Ovary (tissue), 9 donors: ENCODE measurements around the gene RASGEF1B. TPM values are rescaled to one million over a fixed set of nuclear protein-coding genes. Genes with fewer than 3 reads are reported as not detected.

Source experiments
- DNase-seq, 5 donors: peaks; one replicate each; pipeline ENCODE4 v3.0.0-alpha.2; 2019 to 2020
- H3K27ac ChIP-seq, 2 donors: fragments of 200-600 bp; one replicate each; pipeline versions ENCODE4 v1.5.1 to v1.8.0; 2019 to 2022
- H3K27me3 ChIP-seq: fragments of 200-600 bp; one replicate; pipeline ENCODE4 v1.8.0; 2022
- H3K36me3 ChIP-seq: fragments of 200-600 bp; sonication (generic); one replicate; pipeline ENCODE4 v1.5.1; 2019
- H3K4me1 ChIP-seq: one replicate; pipeline ENCODE4 v1.8.1; 2013; ENCODE audit warnings: mild to moderate bottlenecking, moderate library complexity; ENCODE audit not compliant: insufficient read depth
- H3K4me3 ChIP-seq: fragments of 200-600 bp; sonication (generic); one replicate; pipeline ENCODE4 v1.5.1; 2017
- H3K9me3 ChIP-seq, 2 donors: fragments of 200-600 bp in 1 of 2; sonication (generic) in 1 of 2; one replicate each; pipeline versions ENCODE4 v1.5.1 to v1.8.1; 2013 to 2019; ENCODE audit warnings: mild to moderate bottlenecking in 1 of 2, moderate library complexity in 1 of 2
- CTCF ChIP-seq, 3 donors: fragments of 450-650 bp in 2 of 3; fragments of 200-600 bp in 1 of 3; IDR thresholded peaks; one replicate each; pipeline versions ENCODE4 v1.5.1 to v1.8.0; 2016 to 2022; ENCODE audit warnings: antibody characterized with exemption in 3 of 3, mild to moderate bottlenecking in 1 of 3
- EP300 ChIP-seq: sonication (generic); formaldehyde crosslinking; IDR thresholded peaks from one replicate; pipeline ENCODE4 v1.6.1; 2017; ENCODE audit warnings: antibody characterized with exemption
- POLR2A ChIP-seq: fragments of 450-650 bp; IDR thresholded peaks from one replicate; pipeline ENCODE4 v1.6.1; 2017; ENCODE audit warnings: antibody characterized with exemption, mild to moderate bottlenecking, moderate library complexity
- WGBS, 3 donors: extraction: QIAGEN DNeasy Blood & Tissue Kit in 1 of 3; methylation state at CpG; one replicate each; pipeline versions ENCODE4 v1.1.5 to v1.1.7; 2013 to 2017; 5-methylcytosine and 5-hydroxymethylcytosine counted together
- intact Hi-C, 4 donors: fragments of 100-400 bp; cut with DNase I; formaldehyde crosslinking; loops; one replicate each; pipeline versions ENCODE4 v1.11.0 to v1.15.1; 2022 to 2023
- polyA plus RNA-seq, 2 donors: library from polyadenylated mRNA; stranded (reverse); fragments of 200-250 nt in 1 of 2; fragments of 350-450 nt in 1 of 2; fragmentation: Illumina TruSeq in 1 of 2; extraction: RNeasy Lipid Tissue Mini Kit (QIAGEN cat#74804) in 1 of 2; gene quantifications; one replicate each; pipeline ENCODE4 v1.2.3, GENCODE V29; 2013 to 2014
- total RNA-seq, 7 donors: library from RNA; depleted of rRNA in 2 of 7; stranded (reverse); fragments of >200 nt in 2 of 7; fragmentation: NEBNext Ultra II Directional in 3 of 7; extraction: Animal tissue kit (Norgen Biotek cat#: 25700) in 3 of 7; gene quantifications; one replicate each; pipeline versions ENCODE4 v1.1.0 to v1.2.4, GENCODE V29; 2016 to 2023
- donor health status: DM: no; HTN: no; CAD: no; lungs with moderate emphysema.
- donor health status: DM: no; HTN: no; CAD: no.
- donor health status: Bipolar disorder and iron deficiency.
- donor health status: DM: yes; HTN: yes; CAD: no.
- donor health status: DM: no; HTN: no; CAD: no.
- donor health status: DM: yes; HTN: yes; CAD: no.

RASGEF1B gene
- total and polyA plus RNA-seq, 9 donors, result 1.1 to 14.4 (median 4.3) TPM

- intact Hi-C loops, result no loop called here
- no peaks in the 10 kb centered on the region for H3K27me3 ChIP-seq
- TF ChIP-seq EP300 (no peak), CTCF (IDR thresholded peaks at IDR 0.05) (no peak), POLR2A (no peak)
- no peaks in the 10 kb centered on the region for H3K36me3 ChIP-seq
- no peak for DNase-seq
- H3K4me3 ChIP-seq, result no peak overlapping the region
- H3K27ac ChIP-seq, result no peak overlapping the region
- WGBS, 3 donors, result 85 to 90% (median 87%) methylated on average over 4 of the region's 4 CpGs
- no peaks in the 10 kb centered on the region for H3K9me3 ChIP-seq
- no peaks in the 10 kb centered on the region for H3K4me1 ChIP-seq
Measured at GRCh38 chr4:81503586-81503985, 31.9 kb upstream of the RASGEF1B start.

DNA sequence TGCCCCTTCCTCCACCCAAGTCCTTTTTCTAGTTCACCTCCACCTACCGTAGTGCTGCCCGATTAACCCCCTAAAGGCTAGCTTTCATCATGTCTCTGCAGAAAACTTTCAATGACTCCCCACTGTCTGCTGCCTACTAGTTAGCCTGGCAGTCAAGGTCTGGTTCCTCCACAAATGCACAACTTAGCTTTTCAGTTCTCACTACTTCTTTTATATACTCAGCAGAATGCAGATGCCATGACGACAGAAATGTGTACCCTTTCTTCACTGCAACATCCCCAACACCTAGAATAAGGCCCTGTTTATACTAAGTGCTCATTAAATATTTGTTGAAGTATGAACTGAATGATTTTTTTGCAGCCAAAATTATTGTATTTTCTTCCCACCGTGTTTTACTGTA, 30.9 kb upstream of the RASGEF1B start:
- no peaks in the 10 kb centered on the region for H3K27me3 ChIP-seq
- no peak overlapping the region for H3K4me3 ChIP-seq
- TF ChIP-seq POLR2A (no peak), CTCF (IDR thresholded peaks at IDR 0.05) (no peak), EP300 (no peak)
- no peaks in the 10 kb centered on the region for H3K36me3 ChIP-seq
- H3K27ac ChIP-seq, result no peak overlapping the region
- intact Hi-C loops, result no loop called here
- no peak for DNase-seq
- 86 to 89% (median 86%) methylated on average over 4 of the region's 4 CpGs for WGBS, 3 donors
- no peaks in the 10 kb centered on the region for H3K4me1 ChIP-seq
- no peaks in the 10 kb centered on the region for H3K9me3 ChIP-seq

- no peak for TF ChIP-seq CTCF (IDR thresholded peaks at IDR 0.05)
- no peak for TF ChIP-seq EP300
- no peak for TF ChIP-seq POLR2A
- no peak for DNase-seq
- H3K4me1 ChIP-seq, result no peaks in the 10 kb centered on the region
- H3K9me3 ChIP-seq, result no peaks in the 10 kb centered on the region
- intact Hi-C loops, result no loop called here
- no peaks in the 10 kb centered on the region for H3K36me3 ChIP-seq
- H3K27me3 ChIP-seq, result no peaks in the 10 kb centered on the region
- H3K4me3 ChIP-seq, result no peak overlapping the region
- WGBS, 3 donors, result 76 to 85% (median 77%) methylated on average over 3 of the region's 3 CpGs
- no peak overlapping the region for H3K27ac ChIP-seq
Measured at GRCh38 chr4:81499840-81500239, 28.1 kb upstream of the RASGEF1B start.

DNA sequence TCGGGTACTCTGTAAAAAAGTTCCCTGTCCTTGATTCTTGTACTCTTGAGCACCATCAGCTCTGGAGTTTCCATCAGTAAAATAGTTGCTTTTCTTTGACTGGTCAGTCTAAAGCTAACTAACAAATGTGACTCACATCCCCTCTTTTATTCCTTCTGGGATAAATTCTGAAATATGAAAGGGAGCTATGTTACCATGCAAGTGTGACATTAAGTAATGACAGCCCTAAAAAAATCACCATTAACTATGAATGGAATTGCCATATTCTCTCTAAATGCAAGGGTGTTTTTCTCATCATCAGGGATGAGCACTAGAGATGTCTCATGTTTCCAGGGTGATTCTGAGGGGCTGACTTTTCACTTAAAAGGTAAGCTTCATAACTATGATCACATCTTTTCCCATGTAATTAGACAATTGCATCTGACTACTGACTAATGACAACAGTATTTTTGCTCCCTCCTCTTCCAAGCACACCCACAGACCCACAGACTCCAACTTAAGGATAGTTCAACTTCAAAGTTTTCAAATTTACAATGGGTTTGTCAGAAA, 26.9 kb upstream of the RASGEF1B start:
- Histone ChIP-seq H3K36me3 (no peaks in the 10 kb centered on the region), H3K9me3 (no peaks in the 10 kb centered on the region), H3K4me1 (no peaks in the 10 kb centered on the region), H3K27me3 (no peaks in the 10 kb centered on the region), H3K4me3 (no peak overlapping the region), H3K27ac (no peak overlapping the region)
- intact Hi-C loops, result no loop called here
- DNase-seq, result no peak
- TF ChIP-seq EP300, result no peak
- TF ChIP-seq POLR2A, result no peak
- TF ChIP-seq CTCF (IDR thresholded peaks at IDR 0.05), result no peak
- 67 to 81% (median 76%) methylated on average over 1 of the region's 1 CpG for WGBS, 3 donors
